HCT116 (cell line): ENCODE measurements around the gene SHC2. TPM values are rescaled to one million over a fixed set of nuclear protein-coding genes. Genes with fewer than 3 reads are reported as not detected.

Source experiments
- ATAC-seq: fragments of 200-7000 bp; cut with Tn5 transposase; 2 replicates; pipeline ENCODE4 v1.9.1; 2020; ENCODE audit warnings: mild to moderate bottlenecking, moderate library complexity
- BruUV-seq: library from RNA; stranded (reverse); fragments of 400-500 nt; replicated peaks from 2 replicates; lab custom pipeline; 2021; lab: Mats Ljungman, UMichigan
- CTCF ChIA-PET: fragments of 300-600 bp; sonication (Branson Sonifier 250); formaldehyde crosslinking; loops from one replicate; lab custom pipeline; 2021; ENCODE audit warnings: antibody characterized with exemption; lab: Charles Lee
- POLR2A ChIA-PET: fragments of 300-600, 350-600 bp; sonication (Branson Sonifier 250); formaldehyde crosslinking; loops from one replicate; lab custom pipeline; 2021; ENCODE audit warnings: antibody characterized with exemption; lab: Charles Lee
- RAD21 ChIA-PET, 2 experiments: fragments of 300-600 bp; sonication (Branson Sonifier 250); formaldehyde crosslinking; loops; one replicate each; lab custom pipeline; 2023; ENCODE audit warnings: low total read pairs in 2 of 2; ENCODE audit not compliant: uncharacterized antibody in 2 of 2, unreplicated experiment in 2 of 2, low non-redundant PET in 1 of 2; lab: Charles Lee
- DNase-seq: peaks from one replicate; pipeline ENCODE4 v3.0.0-alpha.2; 2010; ENCODE audit warnings: low read depth, low spot score
- H2AFZ ChIP-seq: fragments of 200-600 bp; shearing (Covaris generic), sonication (generic); 2 replicates; pipeline ENCODE4 v1.6.1; 2017; ENCODE audit warnings: low read depth, mixed run types, mixed read lengths, antibody characterized with exemption, low read length; ENCODE audit not compliant: poor library complexity, severe bottlenecking
- H3K27ac ChIP-seq: 2 replicates; pipeline ENCODE4 v1.5.1; 2012; ENCODE audit warnings: low read depth, low read length
- H3K27me3 ChIP-seq: fragments of 200-600 bp; sonication (generic); 2 replicates; pipeline ENCODE4 v1.6.1; 2016; ENCODE audit warnings: mixed run types, low read length, mixed read lengths; ENCODE audit not compliant: insufficient read depth
- H3K36me3 ChIP-seq, 2 experiments: fragments of 200-500 bp in 1 of 2; fragments of 200-600 bp in 1 of 2; sonication (Bioruptor generic) in 1 of 2; sonication (generic) in 1 of 2; 2 replicates each; pipeline versions ENCODE4 v1.5.1 to v1.6.1; 2014 to 2016; ENCODE audit warnings: low read length in 2 of 2, inconsistent platforms in 1 of 2, mixed read lengths in 1 of 2, mixed run types in 1 of 2; ENCODE audit not compliant: insufficient read depth in 2 of 2, control insufficient read depth in 1 of 2
- H3K4me1 ChIP-seq, 2 experiments: fragments of 200-600 bp in 1 of 2; sonication (generic) in 1 of 2; 2 replicates each; pipeline versions ENCODE4 v1.5.1 to v1.6.1; 2012 to 2017; ENCODE audit warnings: low read length in 2 of 2, inconsistent platforms in 1 of 2, mild to moderate bottlenecking in 1 of 2, mixed read lengths in 1 of 2, mixed run types in 1 of 2, moderate library complexity in 1 of 2; ENCODE audit not compliant: insufficient read depth in 2 of 2, control insufficient read depth in 1 of 2
- H3K4me2 ChIP-seq: fragments of 200-600 bp; sonication (generic); 2 replicates; pipeline ENCODE4 v1.6.1; 2017; ENCODE audit warnings: mixed run types, low read length, mixed read lengths
- H3K4me3 ChIP-seq, 2 experiments: fragments of 200-600 bp in 1 of 2; sonication (generic) in 1 of 2; replicated peaks in 1 of 2; 2 replicates each; pipeline ENCODE4 v1.5.1; 2011 to 2016; ENCODE audit warnings: low read length in 2 of 2, control low read depth in 1 of 2, low read depth in 1 of 2, mild to moderate bottlenecking in 1 of 2, mixed read lengths in 1 of 2, mixed run types in 1 of 2
- H3K79me2 ChIP-seq: fragments of 200-600 bp; sonication (generic); 2 replicates; pipeline ENCODE4 v1.6.1; 2017; ENCODE audit warnings: mild to moderate bottlenecking, mixed run types, low read length, moderate library complexity, mixed read lengths; ENCODE audit not compliant: insufficient read depth
- H3K9ac ChIP-seq: fragments of 200-600 bp; sonication (generic); 2 replicates; pipeline ENCODE4 v1.6.1; 2016; ENCODE audit warnings: low read length, mixed read lengths
- H3K9me2 ChIP-seq: fragments of 200-600 bp; sonication (generic), shearing (Covaris generic); 2 replicates; pipeline ENCODE4 v1.6.1; 2017; ENCODE audit warnings: mixed run types, mild to moderate bottlenecking, moderate library complexity; ENCODE audit not compliant: insufficient read depth
- H3K9me3 ChIP-seq, 2 experiments: fragments of 200-500 bp in 1 of 2; fragments of 200-600 bp in 1 of 2; sonication (Bioruptor generic) in 1 of 2; sonication (generic) in 1 of 2; 2 replicates each; pipeline ENCODE4 v1.6.1; 2014 to 2017; ENCODE audit warnings: low read length in 2 of 2, mixed read lengths in 2 of 2, inconsistent platforms in 1 of 2, low read depth in 1 of 2, mild to moderate bottlenecking in 1 of 2, mixed run types in 1 of 2, moderate library complexity in 1 of 2; ENCODE audit not compliant: control insufficient read depth in 1 of 2, insufficient read depth in 1 of 2
- H4K20me1 ChIP-seq: fragments of 200-600 bp; sonication (generic), shearing (Covaris generic); 2 replicates; pipeline ENCODE4 v1.6.1; 2017; ENCODE audit warnings: mixed run types, mild to moderate bottlenecking, moderate library complexity; ENCODE audit not compliant: insufficient read depth
- CBX3 ChIP-seq: IDR thresholded peaks from 2 replicates; pipeline ENCODE4 v1.6.1; 2012; ENCODE audit warnings: low read depth
- CEBPB ChIP-seq: IDR thresholded peaks from 2 replicates; pipeline ENCODE4 v1.6.1; 2012; ENCODE audit warnings: low read depth
- CTCF ChIP-seq, 3 experiments: fragments of 200-600 bp in 1 of 3; sonication (generic) in 1 of 3; IDR thresholded peaks in 2 of 3; conservative IDR thresholded peaks in 1 of 3; 2 replicates each; pipeline ENCODE4 v1.5.1; 2012 to 2017; ENCODE audit warnings: low read depth in 2 of 3, low read length in 2 of 3, antibody characterized with exemption in 1 of 3, borderline replicate concordance in 1 of 3, control low read depth in 1 of 3, mild to moderate bottlenecking in 1 of 3, mixed read lengths in 1 of 3, mixed run types in 1 of 3, moderate library complexity in 1 of 3; ENCODE audit not compliant: insufficient read depth in 1 of 3
- EGR1 ChIP-seq: IDR thresholded peaks from 2 replicates; pipeline ENCODE4 v1.6.1; 2012; ENCODE audit warnings: low read depth
- ELF1 ChIP-seq: IDR thresholded peaks from 2 replicates; pipeline ENCODE4 v1.6.1; 2012; ENCODE audit warnings: low read depth, borderline replicate concordance
- EZH2 ChIP-seq: fragments of 200-600 bp; sonication (generic); IDR thresholded peaks from 2 replicates; pipeline ENCODE4 v1.6.1; 2017; ENCODE audit warnings: antibody characterized with exemption, mixed run types
- FOSL1 ChIP-seq: IDR thresholded peaks from 2 replicates; pipeline ENCODE4 v1.6.1; 2012; ENCODE audit warnings: low read depth
- MAX ChIP-seq: IDR thresholded peaks from 2 replicates; pipeline ENCODE4 v1.6.1; 2012
- POLR2A ChIP-seq: IDR thresholded peaks from 2 replicates; pipeline ENCODE4 v1.7.0; 2011; ENCODE audit warnings: borderline replicate concordance; ENCODE audit not compliant: insufficient read depth, insufficient read length; ENCODE audit errors: extremely low read depth
- RAD21 ChIP-seq: IDR thresholded peaks from 2 replicates; pipeline ENCODE4 v1.6.1; 2012; ENCODE audit warnings: low read depth, mild to moderate bottlenecking
- SIN3A ChIP-seq: IDR thresholded peaks from 2 replicates; pipeline ENCODE4 v1.6.1; 2012; ENCODE audit warnings: low read depth
- SRF ChIP-seq: IDR thresholded peaks from 2 replicates; pipeline ENCODE4 v1.6.1; 2012; ENCODE audit warnings: low read depth
- TCF7L2 ChIP-seq: IDR thresholded peaks from 2 replicates; pipeline ENCODE4 v1.7.0; 2011; ENCODE audit warnings: borderline replicate concordance, inconsistent platforms; ENCODE audit not compliant: insufficient read depth, insufficient read length; ENCODE audit errors: extremely low read depth
- YY1 ChIP-seq: IDR thresholded peaks from 2 replicates; pipeline ENCODE4 v1.6.1; 2011; ENCODE audit warnings: low read length, low read depth, moderate library complexity, mild to moderate bottlenecking; ENCODE audit not compliant: insufficient replicate concordance; ENCODE audit errors: extremely low read depth
- intact Hi-C: fragments of 100-400 bp; cut with micrococcal nuclease; formaldehyde crosslinking; loops from 2 replicates; pipeline ENCODE4 v1.10.0; 2022
- total RNA-seq: library from RNA; stranded (reverse); gene quantifications from one replicate; pipeline ENCODE4 v1.2.1, GENCODE V29; 2021; ENCODE audit not compliant: unreplicated experiment
- TF ChIP-seq, protein P1 (sequence below): IDR thresholded peaks from 2 replicates; pipeline ENCODE4 v1.6.1; 2012; ENCODE audit warnings: low read depth
- TF ChIP-seq, protein P2 (sequence below): IDR thresholded peaks from 2 replicates; pipeline ENCODE4 v1.6.1; 2012

SHC2 gene
- total RNA-seq, 1 experiment from 2014 or later = 2.5 TPM

GRCh38 chr19:373391-374182 is 87.2 kb downstream of the SHC2 start:
- H3K27ac ChIP-seq = no peak overlapping the region
- no TSS peak for BruUV-seq
- no peaks in the 10 kb centered on the region for H3K36me3 ChIP-seq
- no peaks in the 10 kb centered on the region for H3K9me2 ChIP-seq
- 0 out of 2 replicates have a peak overlapping the region, but pooled peaks have one; percentile 19 for H3K4me2 ChIP-seq
- POLR2A ChIA-PET = no interaction called here
- H3K79me2 ChIP-seq = no peaks in the 10 kb centered on the region
- CTCF ChIA-PET = no interaction called here
- H3K9ac ChIP-seq = no peak overlapping the region
- no peak overlapping the region for H2AFZ ChIP-seq
- H3K9me3 ChIP-seq = no peaks in the 10 kb centered on the region
- H4K20me1 ChIP-seq = no peaks in the 10 kb centered on the region
- intact Hi-C loops = no loop called here
- H3K4me3 ChIP-seq = no peak overlapping the region
- H3K27me3 ChIP-seq = no peaks in the 10 kb centered on the region
- TF ChIP-seq CBX3 (no peak), TCF7L2 (no peak), SIN3A (no peak), SRF (no peak), MAX (no peak), CTCF (IDR thresholded peaks at IDR 0.05 in 2 of 3, conservative IDR thresholded peaks at IDR 0.05 in 1 of 3; ENCODE audit: borderline replicate concordance in 1 of 3, insufficient read depth in 1 of 3, low read depth in 2 of 3, low read length in 2 of 3) (no peak), YY1 (no peak), POLR2A (no peak), CEBPB (no peak), EZH2 (no peak), ELF1 (no peak), EGR1 (no peak), RAD21 (no peak), FOSL1 (no peak)
- TF ChIP-seq, protein P1, sequence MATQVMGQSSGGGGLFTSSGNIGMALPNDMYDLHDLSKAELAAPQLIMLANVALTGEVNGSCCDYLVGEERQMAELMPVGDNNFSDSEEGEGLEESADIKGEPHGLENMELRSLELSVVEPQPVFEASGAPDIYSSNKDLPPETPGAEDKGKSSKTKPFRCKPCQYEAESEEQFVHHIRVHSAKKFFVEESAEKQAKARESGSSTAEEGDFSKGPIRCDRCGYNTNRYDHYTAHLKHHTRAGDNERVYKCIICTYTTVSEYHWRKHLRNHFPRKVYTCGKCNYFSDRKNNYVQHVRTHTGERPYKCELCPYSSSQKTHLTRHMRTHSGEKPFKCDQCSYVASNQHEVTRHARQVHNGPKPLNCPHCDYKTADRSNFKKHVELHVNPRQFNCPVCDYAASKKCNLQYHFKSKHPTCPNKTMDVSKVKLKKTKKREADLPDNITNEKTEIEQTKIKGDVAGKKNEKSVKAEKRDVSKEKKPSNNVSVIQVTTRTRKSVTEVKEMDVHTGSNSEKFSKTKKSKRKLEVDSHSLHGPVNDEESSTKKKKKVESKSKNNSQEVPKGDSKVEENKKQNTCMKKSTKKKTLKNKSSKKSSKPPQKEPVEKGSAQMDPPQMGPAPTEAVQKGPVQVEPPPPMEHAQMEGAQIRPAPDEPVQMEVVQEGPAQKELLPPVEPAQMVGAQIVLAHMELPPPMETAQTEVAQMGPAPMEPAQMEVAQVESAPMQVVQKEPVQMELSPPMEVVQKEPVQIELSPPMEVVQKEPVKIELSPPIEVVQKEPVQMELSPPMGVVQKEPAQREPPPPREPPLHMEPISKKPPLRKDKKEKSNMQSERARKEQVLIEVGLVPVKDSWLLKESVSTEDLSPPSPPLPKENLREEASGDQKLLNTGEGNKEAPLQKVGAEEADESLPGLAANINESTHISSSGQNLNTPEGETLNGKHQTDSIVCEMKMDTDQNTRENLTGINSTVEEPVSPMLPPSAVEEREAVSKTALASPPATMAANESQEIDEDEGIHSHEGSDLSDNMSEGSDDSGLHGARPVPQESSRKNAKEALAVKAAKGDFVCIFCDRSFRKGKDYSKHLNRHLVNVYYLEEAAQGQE = no peak
- TF ChIP-seq, protein P2, sequence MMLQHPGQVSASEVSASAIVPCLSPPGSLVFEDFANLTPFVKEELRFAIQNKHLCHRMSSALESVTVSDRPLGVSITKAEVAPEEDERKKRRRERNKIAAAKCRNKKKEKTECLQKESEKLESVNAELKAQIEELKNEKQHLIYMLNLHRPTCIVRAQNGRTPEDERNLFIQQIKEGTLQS = no peak
- RAD21 ChIA-PET = no interaction called here
- ATAC-seq = no peak
- DNase-seq = no peak
- H3K4me1 ChIP-seq = peaks cover 3 to 5% of the 10 kb centered on the region in 2 experiments; a peak in 2 of 4 replicates
